Right renal cortex interstitium (tissue), 3 donors: ENCODE measurements around the gene URAD. TPM values are rescaled to one million over a fixed set of nuclear protein-coding genes. Genes with fewer than 3 reads are reported as not detected.

Experiments used
- DNase-seq, 3 donors: peaks; one replicate each; pipeline ENCODE4 v3.0.0-alpha.2; 2013; ENCODE audit warnings: low read depth in 3 of 3, low spot score in 2 of 3
- polyA plus RNA-seq, 3 donors: library from polyadenylated mRNA; unstranded; fragments of 120-200 nt; gene quantifications; one replicate each; pipeline ENCODE4 v1.2.1, GENCODE V29; 2013; ENCODE audit not compliant: insufficient read length in 3 of 3

Gene URAD
- polyA plus RNA-seq, 3 donors, result not detected

DNA sequence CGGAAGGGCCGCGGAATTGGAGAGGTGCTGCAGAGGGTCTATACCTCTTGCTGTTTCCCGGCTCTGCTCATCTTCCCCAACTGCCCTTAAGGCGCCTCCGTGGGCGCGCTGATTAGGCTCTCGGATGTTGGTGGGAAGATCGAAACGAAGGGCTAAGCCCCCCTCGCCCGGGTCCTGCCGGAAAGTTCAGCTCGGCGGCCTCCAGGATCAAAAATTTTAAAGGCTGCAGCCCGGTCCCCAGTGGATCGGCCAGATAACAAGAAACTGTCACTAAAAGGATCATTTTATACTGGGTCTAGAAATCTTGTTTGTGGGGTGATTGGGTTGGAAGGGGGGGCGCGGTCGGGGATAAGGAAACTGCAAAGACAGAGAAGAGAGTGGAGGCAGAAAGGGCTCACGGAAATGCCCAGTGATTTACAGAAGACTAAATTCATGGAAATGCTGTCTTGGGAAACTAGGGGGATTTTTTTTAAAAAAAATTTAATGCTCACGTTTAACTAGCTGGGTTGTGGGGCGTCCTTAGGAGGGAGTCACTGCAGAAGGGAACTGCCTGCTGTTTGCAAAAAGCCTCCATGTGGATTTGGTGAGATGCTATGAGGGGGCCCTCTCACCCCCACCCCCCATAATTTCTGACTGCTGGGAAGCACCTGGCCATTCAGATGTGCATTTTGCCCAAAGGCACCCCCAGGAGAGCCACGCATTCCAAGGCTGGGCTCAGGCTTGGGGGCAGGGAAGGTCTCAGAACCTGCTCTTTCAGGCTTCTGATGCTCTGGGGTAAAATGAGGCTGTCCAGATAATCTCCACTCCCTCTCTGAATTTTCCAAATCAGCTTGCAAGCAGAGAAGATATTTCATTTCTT, 27.0 kb downstream of the URAD start:
- no peak for DNase-seq

DNA sequence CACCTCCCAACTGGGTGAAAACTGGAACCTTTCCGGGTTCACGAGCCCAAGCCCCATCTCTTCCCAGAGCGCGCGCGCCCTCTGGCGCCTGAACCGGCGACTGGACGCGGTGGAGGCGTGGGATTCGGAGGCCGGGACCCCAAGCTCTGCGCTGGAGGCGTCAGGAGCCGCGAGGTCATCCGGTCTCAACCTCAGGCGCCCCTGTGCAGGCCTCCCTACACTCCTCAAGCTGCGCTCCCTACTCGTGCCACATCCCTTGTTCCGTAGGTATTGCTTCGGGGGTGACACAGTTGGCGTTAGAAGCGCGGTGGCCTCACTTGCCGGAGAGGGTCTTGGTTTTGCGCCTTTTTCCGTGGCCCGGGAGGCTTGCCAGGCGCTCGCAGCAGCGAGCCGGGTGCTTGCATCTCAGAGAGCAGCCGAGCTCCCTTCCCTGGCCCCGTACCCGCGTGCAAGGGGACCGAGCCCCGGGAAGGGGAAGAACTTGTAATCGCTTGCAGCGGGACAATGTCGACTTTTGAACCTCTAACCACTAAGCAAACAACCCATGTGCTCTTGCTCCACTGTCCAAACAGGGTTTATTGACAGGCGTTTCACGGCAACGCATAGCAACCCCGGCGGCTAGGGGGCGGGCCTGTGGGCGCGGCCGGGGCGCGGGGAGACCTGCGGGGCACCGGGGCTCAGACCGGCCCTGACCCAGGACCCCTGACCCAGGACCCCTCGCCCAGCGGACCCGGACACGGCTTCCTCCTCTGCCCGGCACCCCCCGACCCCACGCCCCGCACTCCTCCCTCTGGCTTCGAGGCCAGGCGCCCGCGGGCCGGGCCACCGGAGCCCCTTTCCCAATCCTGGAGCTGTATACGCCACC, 27.9 kb downstream of the URAD start:
- DNase-seq, result no peak

DNA sequence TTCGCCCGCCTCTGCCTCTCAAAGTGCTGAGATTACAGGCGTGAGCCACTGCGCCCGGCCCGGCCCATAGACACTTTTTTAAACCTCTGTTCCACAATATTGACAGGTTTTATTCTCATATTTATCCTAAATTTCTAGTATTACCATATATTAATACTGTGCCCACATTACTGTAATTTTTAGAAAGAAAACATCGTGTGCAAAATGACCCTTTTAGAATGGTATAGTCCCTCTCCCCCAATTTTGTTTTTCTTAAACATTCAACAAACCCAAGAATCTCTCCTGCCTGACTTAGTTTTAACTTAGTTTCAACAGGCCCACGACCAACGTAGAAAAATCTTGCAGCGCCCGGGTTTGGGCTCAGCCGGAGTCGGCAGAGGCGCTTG, 28.5 kb downstream of the URAD start:
- no peak for DNase-seq

DNA sequence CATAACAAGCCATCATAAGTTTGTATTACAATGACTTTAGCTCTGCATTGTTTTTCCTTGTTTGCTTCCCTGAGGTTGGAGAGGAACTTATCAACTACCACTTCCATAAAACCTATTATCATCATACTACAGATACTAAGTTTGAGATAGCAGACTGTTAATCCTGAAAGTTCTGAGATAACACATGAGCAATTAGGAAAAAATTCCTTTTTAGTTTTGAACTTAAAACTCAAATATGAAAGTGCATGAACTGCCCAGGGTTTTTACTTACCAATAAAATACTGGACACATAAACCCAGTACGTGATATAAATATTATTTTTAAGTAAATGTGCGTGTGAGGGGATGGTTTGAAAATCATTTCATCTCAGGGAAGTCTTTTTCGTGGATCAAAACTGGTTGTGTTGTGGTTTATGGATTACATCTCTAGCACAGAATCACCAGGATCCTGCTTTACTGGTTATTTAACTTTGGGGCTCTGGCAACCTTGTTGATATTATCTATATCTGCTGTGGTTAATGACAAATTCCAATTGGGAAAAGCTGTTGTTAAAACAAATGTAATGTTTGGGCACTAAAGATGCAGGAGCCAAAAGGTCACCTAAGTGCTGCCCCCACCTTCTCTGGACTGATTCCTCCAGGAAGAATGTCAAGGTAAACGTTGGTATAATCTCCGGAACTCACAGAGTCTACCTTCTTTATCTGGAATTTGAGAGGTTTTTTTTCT, 31.8 kb downstream of the URAD start:
- no peak for DNase-seq

DNA sequence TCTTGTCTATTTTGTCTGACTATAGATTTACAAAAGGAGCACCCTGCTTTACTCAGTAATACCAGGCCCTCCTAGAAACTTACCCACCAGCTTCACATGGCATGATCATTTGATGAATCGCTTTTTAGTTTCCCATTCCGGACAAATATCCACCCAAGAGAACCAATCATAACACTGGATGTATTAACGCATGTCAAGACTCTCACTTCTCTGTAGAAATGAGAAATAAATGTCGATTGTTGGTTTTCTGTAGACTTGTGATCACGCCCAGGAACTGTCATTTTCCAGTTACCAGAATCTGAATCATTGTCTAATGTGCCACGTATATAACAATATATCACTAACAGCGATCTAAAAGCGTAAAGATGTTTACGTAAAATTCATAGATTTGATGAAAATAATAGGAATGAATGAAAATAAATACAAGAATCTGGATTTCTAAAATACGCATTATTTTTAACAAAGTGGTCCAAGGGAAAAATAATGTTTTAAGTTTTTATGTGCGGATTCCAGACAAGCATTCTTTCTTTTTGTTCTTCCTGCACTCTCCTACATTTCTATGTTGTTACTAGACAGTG, 33.4 kb downstream of the URAD start:
- no peak for DNase-seq

DNA sequence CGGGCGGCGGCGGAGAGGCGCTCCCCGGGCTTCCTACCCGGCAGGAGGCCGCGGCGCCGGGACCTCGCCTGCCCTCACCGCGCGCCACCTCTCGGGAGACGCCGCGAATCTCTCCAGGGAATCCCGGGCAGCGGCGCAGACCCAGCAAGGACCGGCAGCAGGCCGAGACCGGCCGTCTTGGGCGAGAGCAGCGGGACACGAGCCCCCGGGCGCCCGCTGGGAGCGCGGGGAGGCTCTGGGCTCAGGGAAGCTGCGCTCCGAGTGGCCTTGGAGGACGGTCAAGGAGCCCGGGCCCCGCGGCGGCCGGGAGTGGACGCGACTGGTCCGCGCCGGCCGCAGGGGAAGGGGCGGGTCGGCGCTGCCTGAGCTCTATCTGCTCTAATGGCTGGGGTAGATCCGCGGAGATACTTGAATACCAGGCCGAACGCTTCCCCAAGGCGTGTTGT, 34.1 kb downstream of the URAD start:
- DNase-seq, result no peak

DNA sequence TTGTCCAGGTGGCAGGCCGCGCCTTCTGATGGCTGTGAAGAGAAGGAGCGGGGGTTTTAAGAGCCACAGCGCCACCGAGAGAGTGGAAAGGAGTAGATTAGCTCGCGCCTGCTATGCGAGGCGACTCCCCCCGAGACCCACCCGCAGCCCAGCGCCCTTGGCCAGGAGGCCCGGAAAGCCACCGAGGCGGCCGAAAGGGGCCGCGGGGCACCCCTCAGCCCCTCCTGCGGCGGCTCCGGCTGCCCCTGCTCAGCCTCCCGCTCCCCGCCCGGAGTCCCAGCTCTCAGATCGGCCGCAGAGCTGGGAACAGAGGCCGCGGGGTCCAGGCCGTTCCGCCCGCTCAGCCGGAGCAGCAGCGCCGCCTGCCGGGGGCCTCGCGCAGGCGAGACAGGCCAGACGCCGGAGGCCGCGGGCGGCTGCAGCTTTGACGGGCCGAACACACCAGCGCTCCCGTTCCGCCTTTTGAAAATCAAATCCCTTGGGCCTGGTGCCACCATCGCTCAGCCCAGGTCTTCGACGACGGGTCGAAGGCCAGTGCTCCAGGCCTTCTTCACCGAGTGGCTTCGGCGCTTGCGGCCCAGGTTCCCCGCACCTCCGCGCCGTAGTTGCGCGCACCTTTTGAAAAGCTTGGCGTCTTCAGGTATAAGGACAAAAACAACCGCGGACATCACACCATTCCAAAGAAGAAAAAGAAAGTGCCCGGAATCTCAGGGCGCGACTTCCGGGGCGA, 34.7 kb downstream of the URAD start:
- DNase-seq, result peak in 2 of 3 donors; percentile 64 to 72

DNA sequence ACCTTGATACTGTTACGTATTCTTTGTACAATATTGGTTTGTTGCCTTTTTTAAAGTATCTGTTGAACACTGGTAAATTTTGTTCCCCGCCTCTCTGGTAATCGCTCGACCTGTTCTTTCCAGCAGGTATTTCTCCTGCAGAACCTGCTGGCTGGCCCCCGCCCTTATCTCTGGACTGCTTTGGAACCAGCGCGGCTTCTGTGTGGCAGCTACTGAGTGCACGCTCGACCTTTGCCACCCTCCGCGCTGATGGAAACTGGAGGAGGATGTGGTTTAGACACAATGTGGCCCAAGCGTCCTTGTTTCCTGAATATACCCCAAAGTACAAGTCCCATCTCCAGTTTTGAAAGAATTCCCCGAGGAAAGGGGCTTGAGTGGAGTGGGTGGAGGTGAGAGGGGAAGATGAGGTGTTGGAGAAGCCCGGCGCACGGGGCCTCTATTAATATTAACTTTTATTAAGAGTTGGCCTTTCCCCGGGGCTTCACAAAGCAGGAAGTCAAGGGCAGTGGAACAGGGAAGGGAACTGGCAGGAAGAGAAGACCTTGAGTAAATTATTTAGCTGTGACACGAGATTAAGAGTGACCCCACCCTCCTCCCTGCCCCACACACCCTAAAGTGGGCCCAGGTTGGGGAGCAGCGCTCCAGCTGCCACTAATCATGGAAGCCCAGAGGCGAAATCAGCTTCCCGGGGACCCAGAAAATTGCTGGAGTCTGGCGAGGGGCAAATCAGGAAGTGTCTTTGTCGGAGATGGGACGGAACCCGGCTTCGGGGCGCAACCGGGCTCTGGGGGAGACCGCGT, 35.4 kb downstream of the URAD start:
- no peak for DNase-seq

DNA sequence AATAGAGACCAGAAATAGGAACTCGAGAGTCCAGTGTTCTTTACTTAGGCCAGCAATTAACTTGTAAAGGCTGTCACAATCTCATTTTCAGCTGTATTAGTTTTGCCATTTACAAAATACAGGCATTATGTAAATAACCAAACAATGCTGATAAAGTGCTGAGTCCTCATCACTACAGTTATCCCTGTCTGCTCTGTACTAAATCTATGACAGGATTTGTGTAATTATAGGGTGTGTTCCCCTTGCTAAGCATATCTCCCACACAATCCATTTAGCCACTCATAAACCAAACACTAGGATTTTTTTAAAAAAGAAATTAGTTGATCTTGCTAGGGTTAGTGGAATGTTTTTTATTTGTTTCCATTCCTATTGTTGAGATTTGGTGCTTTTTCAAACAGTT, 45.5 kb downstream of the URAD start:
- no peak for DNase-seq

DNA sequence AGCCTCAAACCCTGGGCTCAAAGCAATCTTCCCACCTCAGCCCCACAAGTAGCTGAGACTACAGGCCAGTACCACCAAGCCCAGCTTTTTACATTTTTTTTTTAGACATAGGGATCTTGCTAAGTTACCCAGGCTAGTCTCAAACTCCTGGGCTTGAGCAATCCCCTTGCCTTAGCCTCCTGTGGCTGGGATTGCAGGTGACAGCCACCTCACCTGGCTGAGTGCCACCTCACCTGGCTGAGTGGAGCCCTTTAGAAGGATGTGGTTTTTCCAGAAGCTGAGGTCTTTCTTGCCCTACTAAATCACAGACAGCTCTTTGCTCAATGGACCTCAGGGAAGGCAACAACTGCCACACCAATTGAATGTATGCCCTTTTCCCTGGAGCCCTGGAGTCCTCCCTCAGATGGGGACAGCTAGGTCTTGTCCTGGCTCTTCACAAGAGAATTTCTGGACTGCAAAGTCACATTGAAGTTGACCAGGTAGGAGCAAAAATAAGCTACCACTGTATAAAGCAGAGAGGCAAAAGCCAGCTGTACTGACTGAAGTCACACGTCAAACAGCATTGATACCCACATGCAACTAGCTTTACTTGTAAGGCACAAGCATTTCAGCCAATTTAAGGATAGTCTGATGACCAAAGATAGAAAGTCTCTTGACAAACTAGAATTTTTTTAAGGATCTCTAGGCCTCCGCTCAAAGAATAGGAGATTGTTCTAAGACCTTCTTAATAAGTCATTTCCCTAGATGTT, 54.7 kb downstream of the URAD start:
- DNase-seq, result no peak

DNA sequence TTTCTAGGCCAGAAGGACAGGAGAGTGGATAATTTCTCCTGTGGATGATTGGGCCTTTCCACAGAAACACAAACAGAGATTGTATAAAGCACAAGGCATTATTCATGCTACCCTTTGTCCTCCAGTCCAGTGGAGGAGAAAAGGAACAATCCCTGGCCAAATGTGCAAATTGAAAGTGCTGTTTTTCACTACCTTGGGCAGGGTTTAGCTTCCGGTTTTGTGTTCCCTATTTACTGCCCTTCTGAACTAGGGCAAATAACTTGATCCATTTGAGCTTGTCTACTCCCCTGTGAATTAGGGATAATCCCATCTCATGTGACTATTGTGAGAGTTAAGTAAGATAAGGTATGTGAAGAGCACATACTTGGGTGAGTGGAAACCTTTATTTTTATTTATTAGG, 55.4 kb downstream of the URAD start:
- DNase-seq, result no peak

DNA sequence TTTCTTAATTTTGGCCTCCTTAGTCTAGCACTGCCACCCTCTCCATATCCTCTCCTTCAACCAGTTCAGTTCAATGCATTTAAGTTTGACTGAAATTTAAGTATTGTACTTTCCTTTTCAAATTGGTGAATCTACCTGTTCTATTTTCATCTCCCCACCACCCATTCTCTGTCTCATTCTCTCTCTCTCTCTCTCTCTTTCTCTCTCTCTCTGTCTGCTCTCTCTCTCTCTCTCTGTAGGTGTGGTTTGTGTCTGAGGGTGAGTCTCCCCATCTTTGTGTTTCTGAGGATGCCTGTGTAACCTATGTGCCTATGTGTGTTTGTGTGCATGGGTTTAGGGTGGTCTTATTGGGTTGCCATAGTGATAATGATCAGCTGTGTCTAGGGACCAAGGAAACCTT, 58.6 kb downstream of the URAD start:
- no peak for DNase-seq

DNA sequence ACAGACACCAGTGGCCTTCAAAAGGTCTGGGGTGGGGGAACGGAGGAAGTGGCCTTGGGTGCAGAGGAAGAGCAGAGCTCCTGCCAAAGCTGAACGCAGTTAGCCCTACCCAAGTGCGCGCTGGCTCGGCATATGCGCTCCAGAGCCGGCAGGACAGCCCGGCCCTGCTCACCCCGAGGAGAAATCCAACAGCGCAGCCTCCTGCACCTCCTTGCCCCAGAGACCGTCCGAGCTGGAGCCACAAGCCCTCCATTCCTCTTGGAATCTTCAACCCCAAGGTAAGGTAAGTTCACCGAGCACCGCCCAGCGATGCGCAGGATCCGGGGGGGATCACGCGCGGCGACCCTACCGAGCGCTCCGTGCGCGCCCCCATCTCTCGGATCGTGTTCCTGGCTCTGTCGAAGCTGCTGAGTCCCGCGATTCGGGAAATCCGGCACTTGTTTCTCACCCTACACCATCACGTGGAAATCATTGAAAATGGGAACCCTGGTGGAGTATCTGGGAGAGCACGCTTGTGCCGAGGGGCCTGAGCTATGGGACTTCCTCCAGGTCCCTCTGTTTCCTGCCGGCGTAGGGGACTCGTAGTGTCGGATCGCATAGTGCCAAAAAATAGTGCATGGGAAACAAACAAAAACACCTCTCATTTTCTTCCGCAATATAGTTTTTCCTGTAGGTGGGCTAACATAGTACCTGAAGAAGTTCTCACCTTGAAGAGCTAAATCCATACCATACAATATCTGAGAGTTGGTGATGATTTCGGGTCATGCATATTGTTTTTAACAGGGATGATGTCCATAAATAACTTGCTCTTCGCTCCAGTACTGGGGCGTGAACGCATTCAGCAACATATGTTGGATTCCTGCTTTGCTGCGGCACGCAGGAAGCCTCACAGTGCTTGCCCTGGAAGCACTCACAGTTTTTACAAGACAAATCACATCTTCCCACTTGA, 59.4 kb downstream of the URAD start:
- DNase-seq, result no peak

DNA sequence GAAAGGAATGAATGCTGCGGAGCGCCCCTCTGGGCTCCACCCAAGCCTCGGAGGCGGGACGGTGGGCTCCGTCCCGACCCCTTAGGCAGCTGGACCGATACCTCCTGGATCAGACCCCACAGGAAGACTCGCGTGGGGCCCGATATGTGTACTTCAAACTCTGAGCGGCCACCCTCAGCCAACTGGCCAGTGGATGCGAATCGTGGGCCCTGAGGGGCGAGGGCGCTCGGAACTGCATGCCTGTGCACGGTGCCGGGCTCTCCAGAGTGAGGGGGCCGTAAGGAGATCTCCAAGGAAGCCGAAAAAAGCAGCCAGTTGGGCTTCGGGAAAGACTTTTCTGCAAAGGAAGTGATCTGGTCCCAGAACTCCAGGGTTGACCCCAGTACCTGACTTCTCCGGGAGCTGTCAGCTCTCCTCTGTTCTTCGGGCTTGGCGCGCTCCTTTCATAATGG, 60.1 kb downstream of the URAD start:
- no peak for DNase-seq
